Nucleus accumbens (tissue), 56 donors: ENCODE results near the gene SACS.

Source experiments
- DNase-seq, 56 donors: peaks; one replicate each; lab custom pipeline; 2025; lab: John Stamatoyannopoulos, UW

The SACS gene

GRCh38 chr13:23458989-23459388 lies 25.5 kb upstream of the SACS start:
- DNase-seq, result no peak

GRCh38 chr13:23456437-23457210 lies 23.1 kb upstream of the SACS start:
- no peak for DNase-seq

DNA sequence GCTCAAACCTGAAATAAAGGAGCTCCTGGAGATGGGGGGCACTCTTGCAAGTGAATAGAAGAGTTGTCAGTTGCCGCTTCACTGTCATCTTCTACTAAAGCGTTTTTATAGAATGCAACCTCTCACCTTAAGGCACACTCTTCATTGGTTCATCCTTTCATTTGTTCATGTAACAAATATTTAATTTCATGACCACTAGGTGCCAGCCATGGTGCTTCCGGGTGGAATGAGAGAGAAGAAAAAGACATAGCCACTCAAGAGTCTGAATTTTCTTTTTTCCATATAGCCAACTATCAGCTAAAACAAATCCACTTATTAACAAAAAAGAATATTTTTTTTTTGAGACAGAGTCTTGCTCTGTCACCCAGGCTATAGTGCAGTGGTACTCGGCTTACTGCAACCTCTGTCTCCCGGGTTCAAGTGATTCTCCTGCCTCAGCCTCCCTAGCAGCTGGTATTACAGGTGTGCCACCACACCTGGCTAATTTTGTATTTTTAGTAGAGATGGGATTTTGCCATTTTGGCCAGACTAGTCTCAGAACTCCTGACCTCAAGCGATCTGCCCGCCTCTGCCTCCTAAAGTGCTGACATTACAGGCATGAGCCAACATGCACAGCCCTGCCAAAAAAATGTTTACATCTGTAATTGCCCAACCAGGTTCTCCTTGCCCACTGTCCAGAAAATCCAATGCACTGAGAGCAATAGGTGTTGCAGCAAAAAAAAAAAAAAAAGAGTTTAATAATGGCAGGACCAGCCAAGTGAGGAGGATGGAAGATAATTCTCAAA lies 22.1 kb upstream of the SACS start:
- DNase-seq, result no peak

- DNase-seq, result no peak
Measured at GRCh38 chr13:23453132-23453531, 19.6 kb upstream of the SACS start.

- DNase-seq, result no peak
Measured at GRCh38 chr13:23450340-23451046, 17.0 kb upstream of the SACS start.

DNA sequence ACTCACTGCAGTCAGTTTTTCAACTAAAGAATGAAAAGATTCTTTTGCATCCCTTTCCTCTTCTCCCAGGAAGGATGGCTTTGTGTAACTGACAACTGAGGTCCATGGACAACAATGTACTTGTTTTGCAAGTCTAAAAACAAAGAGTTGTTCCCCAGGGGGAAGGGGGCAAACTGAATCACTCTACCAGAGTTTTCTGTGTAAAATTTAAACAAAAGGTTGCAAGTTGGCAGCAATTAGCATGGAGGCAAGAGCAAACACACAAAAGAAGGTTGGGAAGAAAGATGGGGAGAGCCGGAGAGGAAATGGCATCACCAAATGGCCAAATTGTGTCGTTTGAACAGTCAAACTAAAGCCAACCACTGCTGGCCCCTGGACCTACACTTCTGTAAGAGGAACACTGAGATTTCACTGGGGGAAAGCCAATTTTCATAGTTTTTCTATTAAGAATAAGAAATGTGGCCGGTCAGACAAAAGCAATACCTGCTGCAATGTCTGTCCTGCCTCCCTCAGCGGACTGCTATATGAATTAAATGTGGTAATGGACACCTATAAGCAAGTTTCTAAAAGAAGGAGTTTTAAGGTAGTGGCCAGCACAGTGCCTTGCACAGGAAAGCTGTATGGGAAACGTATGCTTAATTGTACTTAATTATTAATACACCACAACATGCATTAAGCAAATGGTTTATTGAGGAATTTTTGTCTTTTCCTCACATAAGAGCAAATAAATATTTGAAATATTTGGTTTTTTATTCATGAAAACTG lies 16.1 kb upstream of the SACS start:
- no peak for DNase-seq

GRCh38 chr13:23447927-23448326 lies 14.4 kb upstream of the SACS start:
- DNase-seq, result no peak

DNA sequence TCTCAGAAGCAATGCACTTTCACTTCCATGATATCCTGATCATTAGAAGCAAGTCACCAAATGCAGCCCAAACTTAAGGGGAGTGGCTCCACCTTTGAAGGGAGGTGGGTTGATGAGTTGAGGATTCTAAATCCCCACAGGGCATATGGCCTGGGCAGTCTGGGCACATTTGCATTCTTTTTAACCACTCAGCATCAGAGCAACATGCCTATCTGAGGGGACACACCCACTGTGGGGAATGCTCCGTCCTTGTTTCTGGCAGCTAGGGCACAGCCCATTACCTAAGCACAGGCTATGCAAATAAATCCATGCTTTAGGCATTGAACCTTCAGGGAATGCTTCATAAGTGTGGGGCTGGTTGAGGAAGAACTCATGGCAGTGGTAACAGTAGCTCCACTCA lies 12.3 kb upstream of the SACS start:
- no peak for DNase-seq

DNA sequence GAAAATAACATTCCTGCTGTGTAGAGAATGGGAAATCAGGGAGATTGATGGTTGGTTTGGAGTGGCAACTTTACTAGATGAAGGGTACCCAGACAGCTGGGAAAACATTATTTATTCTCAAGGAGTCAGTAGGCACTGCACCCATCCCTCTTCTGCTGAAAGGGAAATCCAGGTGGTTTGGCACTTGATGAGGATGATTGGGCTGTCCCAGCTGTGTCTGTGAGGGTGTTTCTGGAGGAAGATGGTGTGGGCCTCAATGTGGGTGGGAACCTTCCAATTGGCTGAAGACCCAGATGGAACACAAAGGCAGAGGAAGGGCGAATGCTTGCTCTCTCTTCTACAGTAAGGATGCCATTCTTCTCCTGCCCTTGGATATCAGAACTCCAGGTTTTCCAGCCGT lies 10.4 kb upstream of the SACS start:
- no peak for DNase-seq

- DNase-seq, result no peak
Measured at GRCh38 chr13:23443110-23443509, 9.6 kb upstream of the SACS start.

DNA sequence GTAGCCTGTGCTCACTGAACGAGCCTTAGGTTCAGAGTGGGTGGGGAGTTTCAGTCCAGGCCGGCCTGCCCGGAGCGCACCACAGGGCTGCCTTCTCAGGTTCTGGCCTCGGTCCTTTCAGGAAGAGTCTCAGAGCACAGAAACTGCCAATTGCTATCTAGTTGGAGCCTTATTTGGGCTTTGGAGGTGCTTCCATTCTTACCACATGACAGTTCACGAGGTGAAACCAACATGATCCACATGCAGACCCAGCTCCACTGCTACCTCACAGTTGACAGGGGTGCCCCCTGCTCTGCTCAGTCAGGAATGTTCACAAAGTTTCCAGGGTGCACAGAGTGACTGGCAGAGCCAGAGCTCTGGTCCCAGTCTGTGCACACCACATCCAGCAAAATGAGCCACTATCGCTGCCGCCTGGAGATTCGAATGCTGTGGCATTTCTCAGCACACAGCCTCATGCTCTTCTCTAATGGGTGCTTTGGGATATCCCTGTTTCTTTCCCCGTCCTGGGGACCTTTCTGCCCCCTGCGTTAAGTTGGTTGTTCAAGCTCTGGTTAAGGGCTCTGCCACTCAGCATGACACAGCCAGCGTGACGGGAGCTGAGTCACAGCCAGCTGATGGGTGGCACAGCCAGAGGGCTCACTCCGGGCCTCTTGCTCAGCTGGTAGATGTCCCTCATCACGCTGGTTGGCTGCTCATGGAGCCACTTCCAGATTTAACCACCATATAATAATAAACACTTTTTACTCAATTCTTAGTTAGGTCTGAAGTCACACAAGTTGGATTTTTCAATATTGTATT lies 7.5 kb upstream of the SACS start:
- peak in 20 of 56 donors; percentile 1 to 84 (median 18) for DNase-seq

GRCh38 chr13:23440324-23440723 lies 6.8 kb upstream of the SACS start:
- peak in 1 of 56 donors; percentile 3 for DNase-seq

DNA sequence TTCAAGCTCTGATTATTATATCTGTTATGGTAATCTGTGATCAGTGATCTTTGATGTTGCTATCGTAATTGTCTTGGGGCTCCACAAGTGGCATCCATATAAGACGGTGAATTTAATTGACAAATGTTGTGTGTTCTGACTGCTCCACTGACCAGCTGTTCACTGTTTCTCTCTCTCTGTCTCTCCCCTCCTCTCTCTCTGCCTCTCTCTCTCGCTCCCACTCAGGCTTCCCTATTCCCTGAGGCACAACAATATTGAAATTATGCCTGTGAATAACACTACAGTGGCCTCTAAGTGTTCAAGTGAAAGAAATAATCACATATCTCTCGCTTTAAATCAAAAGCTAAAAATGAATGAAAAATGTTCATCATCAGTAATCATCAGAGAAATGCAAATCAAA lies 4.4 kb upstream of the SACS start:
- DNase-seq, result no peak

- DNase-seq, result no peak
Measured at GRCh38 chr13:23436680-23437079, 3.2 kb upstream of the SACS start.

GRCh38 chr13:23434491-23434890 lies 989 bp upstream of the SACS start:
- no peak for DNase-seq

DNA sequence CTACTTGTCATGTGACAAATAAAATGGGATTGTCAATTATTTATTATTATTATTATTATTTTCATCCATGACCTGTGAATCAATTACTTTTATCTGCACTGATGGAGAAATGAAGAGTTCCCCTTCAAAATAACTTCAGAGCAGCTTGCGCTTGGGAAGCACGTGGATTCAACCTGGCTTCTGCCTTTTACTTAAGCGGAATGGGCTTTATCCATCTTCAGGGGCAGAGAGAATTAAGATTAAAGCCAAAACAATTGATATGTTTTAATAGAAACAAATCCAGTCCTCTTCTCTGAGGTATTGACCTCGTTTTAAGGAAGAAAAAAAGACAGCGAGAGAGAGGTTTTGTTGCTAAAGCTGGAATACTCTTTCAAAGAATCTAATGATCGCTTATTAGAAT lies 876 bp downstream of the SACS start:
- DNase-seq, result no peak

DNA sequence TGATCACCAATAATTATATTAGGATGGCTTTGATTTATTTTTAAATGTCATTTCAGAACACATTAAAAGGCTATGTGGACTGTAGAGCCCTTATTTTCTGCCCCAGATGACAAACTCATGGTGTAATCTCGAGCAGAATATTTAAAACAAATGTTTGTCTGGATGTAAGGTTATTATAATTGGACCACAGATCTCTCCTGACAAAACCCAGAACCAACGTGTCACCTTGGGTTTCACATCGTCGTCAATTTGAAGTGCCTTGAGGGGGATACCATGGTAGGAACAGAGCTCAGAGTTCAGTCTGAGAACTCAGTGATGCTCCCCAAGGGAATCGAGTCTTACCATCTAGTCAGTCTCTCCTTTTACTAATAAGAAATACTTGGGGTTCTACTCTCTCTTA lies 2.8 kb downstream of the SACS start:
- DNase-seq, result no peak

GRCh38 chr13:23427881-23428528 lies 5.5 kb downstream of the SACS start:
- DNase-seq, result peak in 13 of 56 donors; percentile 5 to 44 (median 32)

GRCh38 chr13:23427342-23427843 lies 6.1 kb downstream of the SACS start:
- DNase-seq, result peak in 9 of 56 donors; percentile 10 to 48 (median 41)
